Measurements from ENCODE around the gene DNAH6.
"Not testable (repeated sequence)": the region's sequence is repeated elsewhere in the genome, so short reads cannot be mapped to it uniquely, and the experiment has no call there.

DNAH6 gene, protein sequence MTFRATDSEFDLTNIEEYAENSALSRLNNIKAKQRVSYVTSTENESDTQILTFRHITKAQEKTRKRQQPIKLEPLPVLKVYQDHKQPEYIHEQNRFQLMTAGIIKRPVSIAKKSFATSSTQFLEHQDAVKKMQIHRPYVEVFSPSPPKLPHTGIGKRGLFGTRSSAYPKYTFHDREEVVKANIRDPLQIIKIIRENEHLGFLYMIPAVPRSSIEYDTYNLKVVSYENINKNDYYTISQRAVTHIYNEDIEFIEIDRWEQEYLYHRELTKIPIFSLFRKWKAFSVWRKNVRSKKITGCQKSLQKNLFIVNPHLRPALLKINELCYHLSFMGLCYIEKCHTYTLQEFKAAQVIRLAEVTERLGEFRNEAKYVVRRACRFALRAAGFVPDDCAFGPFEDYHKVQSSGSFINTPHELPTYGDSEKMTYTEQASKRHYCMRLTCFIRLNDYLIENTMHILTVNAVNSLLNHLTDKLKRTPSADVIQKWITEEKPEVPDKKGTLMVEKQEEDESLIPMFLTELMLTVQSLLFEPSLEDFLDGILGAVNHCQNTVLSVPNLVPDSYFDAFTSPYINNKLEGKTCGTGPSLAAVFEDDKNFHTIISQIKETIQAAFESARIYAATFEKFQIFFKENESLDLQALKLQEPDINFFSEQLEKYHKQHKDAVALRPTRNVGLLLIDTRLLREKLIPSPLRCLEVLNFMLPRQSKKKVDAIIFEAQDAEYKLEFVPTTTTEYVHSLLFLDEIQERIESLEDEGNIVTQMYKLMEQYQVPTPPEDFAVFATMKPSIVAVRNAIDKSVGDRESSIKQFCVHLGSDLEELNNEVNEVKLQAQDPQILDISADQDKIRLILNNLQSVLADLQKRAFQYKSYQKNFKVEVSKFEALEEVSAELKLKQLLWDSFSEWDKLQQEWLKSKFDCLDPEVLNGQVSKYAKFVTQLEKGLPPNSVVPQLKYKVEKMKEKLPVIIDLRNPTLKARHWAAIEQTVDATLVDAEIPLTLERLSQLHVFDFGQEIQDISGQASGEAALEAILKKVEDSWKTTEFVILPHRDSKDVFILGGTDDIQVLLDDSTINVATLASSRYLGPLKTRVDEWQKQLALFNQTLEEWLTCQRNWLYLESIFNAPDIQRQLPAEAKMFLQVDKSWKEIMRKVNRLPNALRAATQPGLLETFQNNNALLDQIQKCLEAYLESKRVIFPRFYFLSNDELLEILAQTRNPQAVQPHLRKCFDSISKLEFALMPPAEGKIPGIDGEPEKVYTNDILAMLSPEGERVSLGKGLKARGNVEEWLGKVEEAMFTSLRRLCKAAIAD (N-terminal part only)

DNA sequence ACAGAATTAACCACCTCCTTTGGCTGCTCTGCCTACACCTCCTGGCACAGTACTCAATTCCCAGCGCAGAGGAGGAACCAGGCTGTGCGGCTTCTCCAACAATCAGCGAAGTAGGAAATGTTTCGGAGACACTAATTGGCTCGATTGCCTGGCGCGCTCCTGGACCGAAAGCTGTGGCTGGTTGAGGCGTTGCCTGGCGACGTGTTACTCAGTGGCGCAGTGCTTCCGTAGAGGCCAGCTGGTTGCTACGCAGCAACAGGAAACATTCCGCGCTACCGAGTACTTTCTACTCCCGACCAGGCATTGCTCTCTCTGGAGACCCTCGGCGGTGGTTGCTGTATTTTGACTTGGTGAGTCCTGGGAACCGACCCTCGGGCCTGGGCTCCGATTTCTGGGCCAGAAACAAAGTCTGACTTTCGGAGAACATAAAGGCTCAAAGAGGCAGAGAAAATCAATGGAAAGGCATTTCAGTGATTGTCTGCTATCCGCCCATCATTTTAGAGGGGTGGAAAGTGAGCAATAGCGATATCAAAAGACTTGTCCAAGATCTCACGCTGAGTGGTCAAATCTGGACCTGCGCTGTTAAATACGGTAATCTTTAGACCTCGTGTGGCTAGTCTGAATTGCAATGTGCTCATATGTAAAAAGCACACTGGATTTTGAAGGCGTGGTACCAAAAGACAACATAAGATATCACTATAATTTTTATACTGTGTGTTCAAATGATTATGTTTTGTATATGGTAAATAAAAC lies at the start of gene DNAH6:
Gene DNAH6 (plus strand): TSS at position 265 of the 753 bp plus-strand sequence. CDS start 1,329 bp downstream, outside the sequence.
- peak; percentile 94 for DNase-seq (ENCODE audit: low spot score)

DNA sequence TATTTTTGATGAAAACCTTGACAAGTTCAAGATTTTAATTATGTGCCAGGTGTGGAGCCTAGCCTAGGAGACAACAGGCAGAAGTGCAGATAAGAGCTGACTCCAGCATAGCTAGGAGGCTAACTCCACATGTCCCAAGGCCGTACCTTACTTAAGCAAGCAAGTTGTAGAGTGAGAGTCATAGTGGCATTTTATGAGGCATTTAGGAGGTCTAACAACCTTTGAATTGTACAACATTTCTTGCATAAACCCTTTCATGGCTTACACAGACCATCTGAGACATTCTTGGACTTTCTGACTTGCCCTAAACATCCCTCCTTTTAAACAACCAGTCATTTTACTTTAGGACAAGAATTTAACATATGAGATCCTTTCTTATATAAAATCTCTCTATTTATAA lies 48.9 kb upstream of the DNAH6 start:
- no peak for DNase-seq (ENCODE audit: low spot score)

DNA sequence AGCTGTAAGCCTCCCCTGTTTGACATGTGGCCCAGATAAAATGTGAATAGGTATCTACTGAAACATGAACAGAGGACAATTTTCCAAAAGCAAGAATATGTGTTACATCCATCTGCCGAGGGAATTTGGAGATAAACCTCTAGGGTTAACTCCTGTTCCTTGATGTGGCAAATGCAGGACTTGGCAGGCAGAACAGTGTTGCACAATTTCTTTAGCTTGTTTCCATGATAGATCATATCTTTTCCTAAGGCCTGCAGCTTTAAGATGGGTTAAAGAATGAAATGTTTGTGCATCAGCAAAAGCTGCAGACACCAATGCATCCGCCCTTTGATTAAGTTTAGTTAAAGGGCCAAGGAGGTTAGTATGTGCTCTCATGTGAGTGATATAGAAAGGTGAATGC lies 43.9 kb upstream of the DNAH6 start:
- DNase-seq (ENCODE audit: low spot score), result not testable (repeated sequence)

DNA sequence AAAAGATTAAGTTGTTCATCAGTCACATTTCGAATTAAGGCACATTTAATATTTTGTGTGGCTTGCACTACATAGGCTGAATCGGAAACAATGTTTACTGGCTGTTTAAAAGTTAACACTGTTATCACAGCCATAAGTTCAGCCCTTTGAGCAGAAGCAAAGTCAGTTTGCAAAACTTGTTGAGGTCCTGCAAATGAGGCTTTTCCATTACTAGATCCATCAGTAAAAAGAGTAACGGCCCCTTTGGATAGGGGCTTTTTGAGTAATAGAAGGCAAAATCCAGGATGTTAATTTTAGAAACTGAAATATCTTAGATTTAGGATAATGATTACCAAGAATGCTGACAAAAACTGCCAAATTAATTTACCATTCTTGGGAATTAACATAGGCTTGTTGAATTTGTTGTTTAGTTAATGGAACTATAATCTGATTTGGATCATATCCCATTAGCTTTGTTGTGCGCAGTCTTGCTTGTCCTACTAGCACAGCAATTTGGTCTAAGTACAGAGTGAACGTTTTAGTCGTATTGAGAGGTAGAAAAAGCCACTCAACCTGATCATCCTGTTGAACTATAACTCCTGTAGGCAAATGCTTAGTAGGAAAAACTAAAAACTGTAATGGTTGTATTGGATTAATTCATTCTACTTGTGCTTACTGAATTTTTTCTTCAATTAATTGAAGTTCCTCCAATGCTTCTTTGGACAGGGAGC lies 43.3 kb upstream of the DNAH6 start:
- DNase-seq (ENCODE audit: low spot score), result no peak

DNA sequence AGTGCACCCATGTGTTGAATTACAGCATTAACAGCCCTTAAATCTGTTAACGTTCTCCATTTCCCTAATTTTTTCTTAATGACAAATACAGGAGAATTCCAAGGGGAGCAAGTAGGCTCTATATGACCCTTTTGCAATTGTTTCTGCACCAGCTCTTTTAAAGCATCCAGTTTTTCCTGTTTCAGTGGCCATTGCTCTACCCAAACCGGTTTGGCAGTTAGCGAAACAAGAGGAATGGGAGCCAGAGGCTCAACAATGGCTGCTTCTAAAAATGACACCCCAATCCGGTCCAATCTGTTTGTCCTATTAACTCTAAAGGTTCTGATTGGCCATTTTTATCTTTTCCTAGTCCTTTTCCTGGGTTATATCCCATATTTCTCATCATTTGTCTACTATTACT lies 42.1 kb upstream of the DNAH6 start:
- no peak for DNase-seq (ENCODE audit: low spot score)

DNA sequence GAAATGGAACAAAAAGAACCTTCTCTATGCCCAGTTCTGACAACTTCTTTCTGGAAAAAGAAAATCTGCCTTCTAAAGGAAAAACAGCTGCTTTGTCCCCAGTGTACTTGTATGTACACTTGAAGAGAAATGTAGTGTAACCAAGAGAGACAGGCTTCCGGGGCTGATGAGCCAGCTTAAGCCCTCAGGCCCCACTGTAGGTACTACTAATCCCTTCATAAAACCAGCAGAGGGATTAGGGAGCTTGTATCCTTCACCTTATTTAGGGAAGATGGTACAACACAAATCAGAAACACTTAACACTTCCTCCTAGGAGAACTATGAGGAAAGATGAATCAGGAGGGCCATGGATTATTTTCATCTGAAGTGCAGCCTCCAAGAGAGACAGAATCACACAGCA lies 38.4 kb upstream of the DNAH6 start:
- DNase-seq (ENCODE audit: low spot score), result no peak

DNA sequence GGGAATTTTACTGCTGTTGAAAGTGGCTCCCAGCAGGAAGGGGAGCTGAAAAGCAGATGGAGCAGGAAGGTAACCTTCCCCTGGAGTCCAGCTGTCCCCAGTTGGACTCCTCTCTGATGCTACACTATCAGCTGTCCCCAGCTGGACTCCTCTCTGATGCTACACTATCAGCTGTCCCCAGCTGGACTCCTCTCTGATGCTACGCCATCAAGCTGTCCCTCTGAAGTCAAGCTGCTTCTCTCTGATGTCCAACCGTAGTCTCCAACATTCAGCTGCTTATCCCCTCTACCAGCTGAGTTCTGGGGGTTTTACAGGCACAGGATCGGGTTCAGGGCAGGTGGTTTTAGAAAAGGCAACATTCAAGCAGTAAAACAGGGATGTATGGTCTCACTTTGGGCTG lies 37.4 kb upstream of the DNAH6 start:
- no peak for DNase-seq (ENCODE audit: low spot score)

DNA sequence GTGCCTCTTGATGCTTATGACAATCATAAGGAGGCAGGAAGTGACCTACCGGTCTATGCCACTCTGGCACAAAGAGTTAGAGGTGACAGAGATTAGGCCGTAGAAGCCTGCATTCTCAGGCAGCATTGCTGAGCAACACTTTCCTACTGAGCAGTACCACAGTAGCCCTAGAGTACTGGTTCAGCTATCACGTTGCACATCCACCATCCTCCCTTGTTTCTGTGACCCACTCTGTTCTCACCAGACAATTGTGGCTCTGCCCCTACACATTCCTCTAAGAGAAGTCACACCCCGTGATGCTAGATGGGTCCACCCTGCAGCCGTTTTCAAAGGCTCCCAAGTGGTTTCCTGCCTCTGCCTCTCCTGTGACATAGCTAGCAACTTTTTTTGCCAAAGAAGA lies 34.6 kb upstream of the DNAH6 start:
- DNase-seq (ENCODE audit: low spot score), result peak; percentile 62

DNA sequence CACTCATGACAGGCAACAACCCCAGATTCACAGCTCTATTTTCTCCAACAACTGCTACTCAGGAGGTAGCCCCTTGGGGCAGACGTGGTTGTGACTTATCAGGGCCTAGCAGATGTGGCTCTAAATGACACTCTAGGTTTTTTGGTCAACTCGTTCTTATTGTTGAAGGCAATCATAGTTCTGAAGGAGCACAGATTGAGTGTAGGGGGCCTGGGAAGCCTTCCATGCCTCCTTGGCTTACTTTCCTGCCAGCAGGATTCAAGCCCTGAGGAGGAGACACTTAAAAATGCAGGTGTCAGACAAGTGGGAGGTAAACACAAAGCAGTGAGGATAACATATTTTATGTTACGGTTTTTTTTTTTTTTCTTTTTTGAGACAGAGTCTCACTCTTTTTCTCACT lies 33.7 kb upstream of the DNAH6 start:
- DNase-seq (ENCODE audit: low spot score), result no peak

DNA sequence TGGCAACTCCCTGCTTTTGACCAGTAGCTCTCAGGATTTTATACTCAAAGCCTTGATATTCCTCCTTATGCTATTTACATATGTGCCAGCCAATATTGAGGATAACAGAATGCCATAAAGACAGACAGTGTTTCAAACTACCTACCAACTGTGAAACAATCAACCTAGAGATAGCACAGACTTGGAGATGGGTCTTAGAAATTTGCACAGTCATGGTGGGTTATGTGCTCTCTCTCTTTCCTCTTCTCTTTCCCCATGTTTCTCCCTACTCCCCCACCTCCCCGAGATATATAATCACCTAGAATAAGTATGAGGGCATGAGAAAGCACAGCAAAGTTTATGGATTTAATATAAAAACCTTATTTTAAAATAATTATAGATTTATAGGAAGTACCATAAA lies 33.0 kb upstream of the DNAH6 start:
- no peak for DNase-seq (ENCODE audit: low spot score)

DNA sequence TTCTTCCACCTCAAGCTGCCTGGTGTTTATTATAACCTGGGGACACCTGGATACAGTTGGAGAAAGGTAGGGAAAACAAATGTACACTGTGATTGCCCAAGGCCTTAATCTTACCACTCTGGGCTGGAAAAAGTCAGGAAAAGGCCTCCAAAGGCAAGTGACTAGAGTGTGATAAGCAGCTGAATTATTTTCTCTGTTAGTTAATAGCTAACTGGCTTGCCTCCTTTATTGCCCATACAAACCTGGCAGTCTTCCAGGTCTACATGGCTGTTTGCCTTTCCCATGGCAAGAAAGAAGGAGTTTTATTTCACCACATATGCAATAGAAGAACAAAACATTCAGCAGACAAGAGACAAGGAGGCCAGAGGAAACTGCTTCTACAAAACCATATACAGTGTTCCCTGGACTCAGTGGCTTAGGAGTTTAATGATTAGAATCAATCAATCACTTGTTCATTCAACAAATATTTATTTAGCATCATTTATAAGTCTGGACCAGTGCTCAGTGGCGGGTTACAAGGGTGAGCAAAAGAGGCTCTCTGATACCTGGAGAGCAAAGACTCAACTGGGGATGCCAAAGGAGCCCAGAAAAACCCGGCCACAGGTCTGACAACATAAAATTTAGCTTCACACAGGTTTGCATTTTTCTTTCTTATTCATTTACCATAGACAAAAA lies 29.7 kb upstream of the DNAH6 start:
- DNase-seq (ENCODE audit: low spot score), result no peak

DNA sequence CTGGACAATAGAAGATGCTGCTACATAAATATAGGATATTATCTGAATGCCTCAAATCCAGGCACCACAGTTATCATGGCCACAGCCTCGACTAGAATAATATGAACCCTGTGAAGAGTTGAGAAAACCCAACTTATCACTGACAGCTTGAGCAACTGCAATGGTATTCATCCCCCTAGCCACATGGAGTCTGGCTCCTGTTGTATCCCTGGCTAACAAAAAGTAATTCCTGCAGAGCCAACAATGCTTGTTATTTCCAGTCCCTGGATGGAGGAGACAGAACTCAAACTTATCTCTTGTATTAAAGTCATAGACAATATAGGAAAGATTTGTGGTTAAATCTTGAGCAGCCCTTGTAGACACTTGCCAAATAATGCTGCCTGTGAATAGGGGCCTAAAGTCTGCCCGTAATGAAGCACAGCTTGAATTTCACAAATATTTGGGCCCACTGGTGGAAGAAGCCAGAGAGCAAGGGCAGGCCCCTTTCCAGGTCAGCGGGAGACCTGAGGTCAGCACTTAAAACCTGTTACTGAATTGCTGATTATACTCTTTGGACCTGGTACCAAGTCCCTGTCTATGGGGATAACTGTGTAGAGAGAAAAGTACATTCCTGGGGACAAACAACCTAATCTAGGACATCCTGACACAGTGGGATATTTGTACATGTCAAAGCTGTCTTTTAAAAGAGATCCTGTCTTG lies 28.9 kb upstream of the DNAH6 start:
- DNase-seq (ENCODE audit: low spot score), result no peak

DNA sequence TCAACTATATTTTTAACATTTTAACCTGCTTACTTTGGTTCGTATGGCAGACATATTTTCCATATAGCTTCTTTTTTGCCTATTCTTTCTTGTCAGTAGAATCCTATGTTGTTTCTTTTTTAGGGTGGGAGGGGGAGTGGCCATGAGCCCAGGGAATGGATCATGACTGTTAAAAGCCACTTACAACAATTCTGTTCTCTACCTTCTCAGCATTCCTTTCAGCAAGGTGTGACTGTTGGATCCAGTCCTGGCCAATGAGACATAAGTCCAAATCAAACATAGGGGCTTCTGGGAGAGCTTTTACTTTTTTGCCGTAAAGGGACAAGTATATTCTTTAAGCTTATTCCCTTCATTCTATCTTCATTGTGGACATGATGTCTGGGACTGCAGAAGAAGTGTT lies 25.0 kb upstream of the DNAH6 start:
- DNase-seq (ENCODE audit: low spot score), result no peak

DNA sequence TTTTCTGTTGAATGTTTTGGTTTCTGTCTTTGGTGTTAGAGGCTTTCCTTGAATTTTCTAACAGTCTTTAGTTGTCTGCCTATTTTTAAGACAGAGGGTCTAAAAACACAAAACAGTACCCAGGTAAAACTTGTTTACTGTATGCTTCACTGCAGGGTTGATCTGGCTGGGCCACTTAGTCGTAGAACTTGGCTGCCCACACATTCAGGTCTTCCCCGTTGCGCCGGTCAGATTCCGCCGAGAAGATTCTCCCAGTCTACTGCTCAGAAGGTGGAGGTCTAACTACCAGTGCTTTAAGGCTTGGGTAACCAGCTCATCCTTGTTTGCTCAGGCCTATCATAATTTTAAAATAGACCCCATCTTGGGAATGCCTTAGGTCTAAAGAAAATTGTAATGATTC lies 24.6 kb upstream of the DNAH6 start:
- no peak for DNase-seq (ENCODE audit: low spot score)

DNA sequence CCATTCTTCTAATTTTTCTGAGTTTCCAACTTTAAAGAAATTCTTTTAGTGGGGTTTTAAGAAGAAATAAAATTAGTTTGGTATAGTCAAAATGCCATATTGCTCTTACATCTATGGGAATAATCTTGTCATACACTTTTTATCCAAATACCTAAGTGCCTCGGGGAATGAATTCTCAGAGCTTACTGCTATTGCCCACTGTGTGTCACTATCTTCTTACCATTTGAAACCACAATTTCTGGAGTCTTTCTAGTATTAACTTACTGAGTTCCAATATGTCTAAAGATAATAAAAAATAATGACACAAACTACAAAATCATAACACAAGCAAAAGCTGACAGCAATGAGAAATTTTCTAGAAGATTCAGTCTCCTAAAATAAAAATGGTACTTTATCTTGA lies 23.7 kb upstream of the DNAH6 start:
- no peak for DNase-seq (ENCODE audit: low spot score)

DNA sequence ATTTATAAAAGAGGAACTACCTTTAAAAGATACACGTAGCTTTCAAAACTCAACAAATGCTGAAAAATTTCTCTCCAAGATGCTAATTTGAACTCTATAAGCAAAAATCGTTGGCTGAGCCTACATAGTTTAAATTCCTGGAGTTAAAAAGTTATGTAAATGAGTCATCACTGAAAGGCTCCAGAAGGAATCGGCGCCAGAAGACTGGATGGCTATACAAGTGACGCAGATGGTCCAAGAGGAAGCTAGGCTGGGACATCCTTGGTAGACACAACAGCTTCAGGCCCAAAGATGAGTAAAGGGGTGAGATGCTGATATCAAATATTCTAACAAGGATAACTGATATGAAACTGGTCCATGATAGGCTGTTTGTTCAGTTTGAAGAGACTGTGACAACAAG lies 22.8 kb upstream of the DNAH6 start:
- peak; percentile 70 for DNase-seq (ENCODE audit: low spot score)

DNA sequence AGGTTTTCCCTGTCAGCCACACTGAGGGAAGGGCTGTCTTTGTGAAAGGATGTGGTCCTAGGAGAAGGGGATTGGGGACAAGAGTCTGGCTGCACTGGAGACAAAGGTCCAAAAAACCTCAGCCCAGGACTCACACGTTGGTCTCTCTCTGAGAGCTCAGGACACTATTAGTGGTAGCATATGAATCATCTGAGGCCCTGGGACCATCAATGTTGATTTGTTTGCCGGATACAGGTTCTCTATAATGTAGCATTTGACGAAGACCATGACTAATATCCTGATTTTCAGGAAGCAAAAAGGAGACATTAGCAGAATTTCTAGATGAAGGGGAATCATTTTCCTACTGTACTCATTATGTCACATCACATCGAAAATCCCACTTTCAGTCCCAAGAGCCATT lies 22.2 kb upstream of the DNAH6 start:
- DNase-seq (ENCODE audit: low spot score), result no peak

DNA sequence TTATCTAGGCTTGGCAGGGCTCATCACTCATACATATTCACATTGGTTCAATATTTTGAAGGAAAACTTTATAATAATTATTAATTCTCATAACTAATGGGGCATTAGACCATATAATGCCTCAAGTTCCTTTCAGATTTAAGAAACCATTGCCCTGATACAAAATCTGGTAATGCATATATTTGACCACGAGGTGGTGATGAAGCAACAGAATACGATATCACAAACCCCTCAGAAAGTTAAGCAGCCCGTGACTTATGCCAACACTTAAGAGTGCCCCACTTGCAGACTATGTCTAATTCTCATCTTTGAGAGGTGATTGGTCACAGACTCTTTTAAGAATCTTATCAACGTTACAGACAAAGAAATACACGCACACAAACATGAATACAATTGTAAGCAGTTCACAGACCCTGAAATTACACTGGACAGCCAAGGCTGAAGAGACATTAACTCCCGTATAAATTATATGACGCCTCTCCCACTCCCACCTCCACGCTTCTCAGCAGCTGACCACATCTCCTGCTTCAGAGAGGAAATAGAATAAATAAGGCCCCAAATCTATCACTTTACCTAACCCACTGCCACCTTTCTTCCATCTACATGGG lies 20.7 kb upstream of the DNAH6 start:
- DNase-seq (ENCODE audit: low spot score), result peak; percentile 49

DNA sequence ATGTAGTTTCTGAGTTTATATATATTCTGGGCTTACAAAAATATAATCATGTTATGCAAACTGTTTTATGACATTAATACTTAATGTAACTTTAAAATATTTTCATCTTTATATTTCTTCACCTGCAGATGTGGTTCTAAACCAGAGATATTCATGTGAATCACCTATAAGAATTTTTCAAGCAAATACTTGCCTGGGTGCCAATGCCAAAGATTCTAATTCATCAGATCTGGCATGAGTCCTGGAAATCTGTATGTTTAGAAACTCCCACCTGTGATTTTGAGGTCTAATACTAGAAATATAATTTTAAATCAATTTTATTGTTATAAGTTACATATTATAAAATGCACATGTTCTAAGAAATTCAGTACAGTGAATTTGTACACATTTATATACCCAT lies 19.9 kb upstream of the DNAH6 start:
- DNase-seq (ENCODE audit: low spot score), result no peak
